Measurements from ENCODE around the gene TBC1D22A. TPM values are rescaled to one million over a fixed set of nuclear protein-coding genes. Genes with fewer than 3 reads are reported as not detected.
A peak's percentile ranks its signal among the peaks of the same experiment; 100 is the strongest.

Gene TBC1D22A
- total RNA-seq, 2 donors from 2014 or later: 28.9 to 31.3 TPM

GRCh38 chr22:46750530-46750800 lies 12.0 kb upstream of the TBC1D22A start:
- Histone ChIP-seq H3K27me3 (replicated peaks; ENCODE audit: insufficient read depth) (no peaks in the 10 kb centered on the region), H3K4me1 (ENCODE audit: control insufficient read depth in 1 of 2, low read depth in 2 of 2) (peaks cover 20 to 31% of the 10 kb centered on the region in 2 donors), H3K27ac (no peak overlapping the region), H3K4me3 (no peak overlapping the region), H3K9me3 (no peaks in the 10 kb centered on the region), H3K36me3 (no peaks in the 10 kb centered on the region)
- TF ChIP-seq CTCF (IDR thresholded peaks at IDR 0.05): no peak
- DNase-seq (ENCODE audit: low spot score): no peak
- ATAC-seq (ENCODE audit: insufficient number of reproducible peaks, low FRiP score, low read depth): no peak

- Histone ChIP-seq H3K4me1 (ENCODE audit: control insufficient read depth in 1 of 2, low read depth in 2 of 2) (peaks cover 20 to 31% of the 10 kb centered on the region in 2 donors), H3K27ac (no peak overlapping the region), H3K36me3 (no peaks in the 10 kb centered on the region), H3K27me3 (replicated peaks; ENCODE audit: insufficient read depth) (no peaks in the 10 kb centered on the region), H3K9me3 (no peaks in the 10 kb centered on the region), H3K4me3 (no peak overlapping the region)
- TF ChIP-seq CTCF (IDR thresholded peaks at IDR 0.05): no peak
- no peak for DNase-seq (ENCODE audit: low spot score)
- no peak for ATAC-seq (ENCODE audit: insufficient number of reproducible peaks, low FRiP score, low read depth)
Observed at GRCh38 chr22:46750863-46751443, 11.5 kb upstream of the TBC1D22A start.

- DNase-seq (ENCODE audit: low spot score): no peak
- no peaks in the 10 kb centered on the region for H3K9me3 ChIP-seq
- H3K4me1 ChIP-seq (ENCODE audit: control insufficient read depth in 1 of 2, low read depth in 2 of 2): peaks cover 20 to 31% of the 10 kb centered on the region in 2 donors
- H3K36me3 ChIP-seq: no peaks in the 10 kb centered on the region
- no peak for ATAC-seq (ENCODE audit: insufficient number of reproducible peaks, low FRiP score, low read depth)
- no peaks in the 10 kb centered on the region for H3K27me3 ChIP-seq (replicated peaks; ENCODE audit: insufficient read depth)
- H3K4me3 ChIP-seq: no peak overlapping the region
- no peak for TF ChIP-seq CTCF (IDR thresholded peaks at IDR 0.05)
- H3K27ac ChIP-seq: peak overlapping the region; percentile 96 to 99
Observed at GRCh38 chr22:46752286-46752987, 10.0 kb upstream of the TBC1D22A start.

- Histone ChIP-seq H3K27ac (peak overlapping the region; percentile 96 to 99), H3K4me1 (ENCODE audit: control insufficient read depth in 1 of 2, low read depth in 2 of 2) (peaks cover 20 to 31% of the 10 kb centered on the region in 2 donors), H3K9me3 (no peaks in the 10 kb centered on the region), H3K27me3 (replicated peaks; ENCODE audit: insufficient read depth) (no peaks in the 10 kb centered on the region), H3K36me3 (no peaks in the 10 kb centered on the region), H3K4me3 (no peak overlapping the region)
- DNase-seq (ENCODE audit: low spot score) (no peak), ATAC-seq (ENCODE audit: insufficient number of reproducible peaks, low FRiP score, low read depth) (no peak)
- TF ChIP-seq CTCF (IDR thresholded peaks at IDR 0.05): no peak
Observed at GRCh38 chr22:46752988-46753310, 9.5 kb upstream of the TBC1D22A start.

- Histone ChIP-seq H3K4me3 (peak overlapping the region; percentile 41), H3K27me3 (replicated peaks; ENCODE audit: insufficient read depth) (no peaks in the 10 kb centered on the region), H3K27ac (peak overlapping the region; percentile 96 to 99), H3K36me3 (no peaks in the 10 kb centered on the region), H3K9me3 (no peaks in the 10 kb centered on the region), H3K4me1 (ENCODE audit: control insufficient read depth in 1 of 2, low read depth in 2 of 2) (peaks cover 20 to 31% of the 10 kb centered on the region in 2 donors)
- DNase-seq (ENCODE audit: low spot score) (no peak), ATAC-seq (ENCODE audit: insufficient number of reproducible peaks, low FRiP score, low read depth) (no peak)
- TF ChIP-seq CTCF (IDR thresholded peaks at IDR 0.05): no peak
Observed at GRCh38 chr22:46753360-46753759, 9.1 kb upstream of the TBC1D22A start.
